GM18870 (cell line): ENCODE measurements around the gene COQ8A.

ENCODE experiments used
- ATAC-seq: cut with Tn5 transposase; IDR thresholded peaks from one replicate; pipeline ENCODE4 v1.9.1; 2021; ENCODE audit warnings: moderate library complexity; ENCODE audit not compliant: unreplicated experiment

The COQ8A gene

GRCh38 chr1:227003165-227003564, 63.1 kb downstream of the COQ8A start:
- ATAC-seq, result no peak

- ATAC-seq, result no peak
These were observed 64.7 kb downstream of the COQ8A start for GRCh38 chr1:227004796-227005195.

GRCh38 chr1:227006226-227006796, 66.2 kb downstream of the COQ8A start:
- no peak for ATAC-seq

GRCh38 chr1:227009937-227010336, 69.8 kb downstream of the COQ8A start:
- ATAC-seq, result no peak

GRCh38 chr1:227010645-227011044, 70.6 kb downstream of the COQ8A start:
- no peak for ATAC-seq

- ATAC-seq, result no peak
These were observed 76.9 kb downstream of the COQ8A start for GRCh38 chr1:227016990-227017389.

GRCh38 chr1:227032396-227032795, 92.3 kb downstream of the COQ8A start:
- ATAC-seq, result no peak

GRCh38 chr1:227033880-227034279, 93.8 kb downstream of the COQ8A start:
- no peak for ATAC-seq

- no peak for ATAC-seq
These were observed 95.2 kb downstream of the COQ8A start for GRCh38 chr1:227035316-227035715.

GRCh38 chr1:227037121-227037520, 97.0 kb downstream of the COQ8A start:
- no peak for ATAC-seq
